ENCODE results near the gene DNASE1.

GRCh38 chr16:3623642-3624041 lies 30.8 kb upstream of the DNASE1 start:
- TF ChIP-seq, protein P1, sequence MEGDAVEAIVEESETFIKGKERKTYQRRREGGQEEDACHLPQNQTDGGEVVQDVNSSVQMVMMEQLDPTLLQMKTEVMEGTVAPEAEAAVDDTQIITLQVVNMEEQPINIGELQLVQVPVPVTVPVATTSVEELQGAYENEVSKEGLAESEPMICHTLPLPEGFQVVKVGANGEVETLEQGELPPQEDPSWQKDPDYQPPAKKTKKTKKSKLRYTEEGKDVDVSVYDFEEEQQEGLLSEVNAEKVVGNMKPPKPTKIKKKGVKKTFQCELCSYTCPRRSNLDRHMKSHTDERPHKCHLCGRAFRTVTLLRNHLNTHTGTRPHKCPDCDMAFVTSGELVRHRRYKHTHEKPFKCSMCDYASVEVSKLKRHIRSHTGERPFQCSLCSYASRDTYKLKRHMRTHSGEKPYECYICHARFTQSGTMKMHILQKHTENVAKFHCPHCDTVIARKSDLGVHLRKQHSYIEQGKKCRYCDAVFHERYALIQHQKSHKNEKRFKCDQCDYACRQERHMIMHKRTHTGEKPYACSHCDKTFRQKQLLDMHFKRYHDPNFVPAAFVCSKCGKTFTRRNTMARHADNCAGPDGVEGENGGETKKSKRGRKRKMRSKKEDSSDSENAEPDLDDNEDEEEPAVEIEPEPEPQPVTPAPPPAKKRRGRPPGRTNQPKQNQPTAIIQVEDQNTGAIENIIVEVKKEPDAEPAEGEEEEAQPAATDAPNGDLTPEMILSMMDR (IDR thresholded peaks at IDR 0.05; ENCODE audit: low read length), result no peak
- TF ChIP-seq EZH2 (IDR thresholded peaks at IDR 0.05; ENCODE audit: borderline replicate concordance, low read length), result no peak
